ENCODE results near the gene TGIF1.

DNA sequence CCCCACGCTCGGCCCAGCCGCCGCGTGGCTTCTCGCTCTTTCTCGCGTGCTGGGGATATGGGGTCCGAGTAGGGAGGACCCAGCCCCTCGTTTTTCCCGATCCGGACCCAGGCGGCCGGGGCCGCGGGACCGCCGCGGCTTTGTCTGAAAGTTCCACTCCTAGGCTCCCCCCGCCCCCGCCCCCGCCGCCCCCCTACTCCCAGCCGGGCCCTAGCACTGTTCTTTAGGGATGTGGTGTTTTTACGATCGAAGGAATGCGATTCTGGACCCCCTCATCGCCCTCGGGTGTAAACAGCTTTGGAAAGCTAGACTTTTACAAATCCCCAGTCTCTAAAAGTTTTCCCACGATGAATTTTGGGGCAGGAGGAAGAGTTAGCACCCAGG is 819 bp downstream of the TGIF1 start:
- TF ChIP-seq, protein P1, sequence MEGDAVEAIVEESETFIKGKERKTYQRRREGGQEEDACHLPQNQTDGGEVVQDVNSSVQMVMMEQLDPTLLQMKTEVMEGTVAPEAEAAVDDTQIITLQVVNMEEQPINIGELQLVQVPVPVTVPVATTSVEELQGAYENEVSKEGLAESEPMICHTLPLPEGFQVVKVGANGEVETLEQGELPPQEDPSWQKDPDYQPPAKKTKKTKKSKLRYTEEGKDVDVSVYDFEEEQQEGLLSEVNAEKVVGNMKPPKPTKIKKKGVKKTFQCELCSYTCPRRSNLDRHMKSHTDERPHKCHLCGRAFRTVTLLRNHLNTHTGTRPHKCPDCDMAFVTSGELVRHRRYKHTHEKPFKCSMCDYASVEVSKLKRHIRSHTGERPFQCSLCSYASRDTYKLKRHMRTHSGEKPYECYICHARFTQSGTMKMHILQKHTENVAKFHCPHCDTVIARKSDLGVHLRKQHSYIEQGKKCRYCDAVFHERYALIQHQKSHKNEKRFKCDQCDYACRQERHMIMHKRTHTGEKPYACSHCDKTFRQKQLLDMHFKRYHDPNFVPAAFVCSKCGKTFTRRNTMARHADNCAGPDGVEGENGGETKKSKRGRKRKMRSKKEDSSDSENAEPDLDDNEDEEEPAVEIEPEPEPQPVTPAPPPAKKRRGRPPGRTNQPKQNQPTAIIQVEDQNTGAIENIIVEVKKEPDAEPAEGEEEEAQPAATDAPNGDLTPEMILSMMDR (IDR thresholded peaks at IDR 0.05), result no peak
- no peak for TF ChIP-seq POLR2A (IDR thresholded peaks at IDR 0.05)

Data from right lobe of liver (tissue), 4 donors.